Fibroblast of lung (primary cell): Measurements from ENCODE around the gene SPATA20.

ENCODE experiments used
- EZH2 ChIP-seq: IDR thresholded peaks from 2 replicates; pipeline ENCODE4 v1.5.1; 2012; ENCODE audit warnings: low read length, control low read depth, mild to moderate bottlenecking; ENCODE audit errors: missing control alignments
- TF ChIP-seq, protein P1 (sequence below), 2 donors: IDR thresholded peaks in 1 of 2; conservative IDR thresholded peaks in 1 of 2; 1 replicate in 1 of 2; 2 replicates in 1 of 2; pipeline ENCODE4 v1.5.1; 2011 to 2012; ENCODE audit warnings: low read length in 2 of 2, control low read depth in 1 of 2, inconsistent platforms in 1 of 2, low read depth in 1 of 2, mild to moderate bottlenecking in 1 of 2

DNA sequence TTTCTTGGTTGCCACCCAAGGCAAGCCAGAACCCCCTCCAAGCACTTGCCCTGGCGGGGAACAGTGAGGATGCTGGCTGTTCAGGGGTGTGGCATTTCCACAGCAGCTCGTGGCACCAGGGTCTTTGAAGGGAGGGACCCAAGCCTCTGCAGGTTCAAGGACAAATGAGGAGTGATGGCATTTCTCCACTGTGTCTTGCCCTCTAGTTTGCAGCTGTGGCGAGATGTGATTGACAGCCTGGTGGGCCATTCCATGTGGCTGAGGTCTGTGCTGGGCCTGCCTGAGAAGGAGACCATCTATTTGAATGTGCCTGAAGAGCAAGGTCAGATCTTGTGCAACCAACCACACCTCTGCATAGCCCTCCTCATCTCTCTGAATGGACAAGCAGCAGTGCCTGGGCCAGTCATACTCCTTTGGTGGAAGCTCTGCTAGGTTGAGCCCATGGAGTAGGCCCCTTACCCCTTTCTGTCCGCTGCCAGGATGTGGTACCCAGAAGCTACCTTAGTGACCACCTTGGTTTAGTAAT lies 19.0 kb upstream of the SPATA20 start:
- no peak for TF ChIP-seq EZH2
- TF ChIP-seq, protein P1, sequence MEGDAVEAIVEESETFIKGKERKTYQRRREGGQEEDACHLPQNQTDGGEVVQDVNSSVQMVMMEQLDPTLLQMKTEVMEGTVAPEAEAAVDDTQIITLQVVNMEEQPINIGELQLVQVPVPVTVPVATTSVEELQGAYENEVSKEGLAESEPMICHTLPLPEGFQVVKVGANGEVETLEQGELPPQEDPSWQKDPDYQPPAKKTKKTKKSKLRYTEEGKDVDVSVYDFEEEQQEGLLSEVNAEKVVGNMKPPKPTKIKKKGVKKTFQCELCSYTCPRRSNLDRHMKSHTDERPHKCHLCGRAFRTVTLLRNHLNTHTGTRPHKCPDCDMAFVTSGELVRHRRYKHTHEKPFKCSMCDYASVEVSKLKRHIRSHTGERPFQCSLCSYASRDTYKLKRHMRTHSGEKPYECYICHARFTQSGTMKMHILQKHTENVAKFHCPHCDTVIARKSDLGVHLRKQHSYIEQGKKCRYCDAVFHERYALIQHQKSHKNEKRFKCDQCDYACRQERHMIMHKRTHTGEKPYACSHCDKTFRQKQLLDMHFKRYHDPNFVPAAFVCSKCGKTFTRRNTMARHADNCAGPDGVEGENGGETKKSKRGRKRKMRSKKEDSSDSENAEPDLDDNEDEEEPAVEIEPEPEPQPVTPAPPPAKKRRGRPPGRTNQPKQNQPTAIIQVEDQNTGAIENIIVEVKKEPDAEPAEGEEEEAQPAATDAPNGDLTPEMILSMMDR (conservative IDR thresholded peaks at IDR 0.05 in 1 of 2, IDR thresholded peaks at IDR 0.05 in 1 of 2; ENCODE audit: low read depth in 1 of 2, low read length in 2 of 2) = no peak
